ENCODE measurements around the gene LPA. TPM values are rescaled to one million over a fixed set of nuclear protein-coding genes. Genes with fewer than 3 reads are reported as not detected.

LPA gene
- total RNA-seq, 1 donor from 2014 or later = not detected

Other genes starting within 250 kb of the LPA start
- not detected for gene PLG, start 38.0 kb upstream of the LPA start, total RNA-seq

Measured in cardiac septum (tissue), 1 donor.